ENCODE results near the gene DNAJC11.

DNA sequence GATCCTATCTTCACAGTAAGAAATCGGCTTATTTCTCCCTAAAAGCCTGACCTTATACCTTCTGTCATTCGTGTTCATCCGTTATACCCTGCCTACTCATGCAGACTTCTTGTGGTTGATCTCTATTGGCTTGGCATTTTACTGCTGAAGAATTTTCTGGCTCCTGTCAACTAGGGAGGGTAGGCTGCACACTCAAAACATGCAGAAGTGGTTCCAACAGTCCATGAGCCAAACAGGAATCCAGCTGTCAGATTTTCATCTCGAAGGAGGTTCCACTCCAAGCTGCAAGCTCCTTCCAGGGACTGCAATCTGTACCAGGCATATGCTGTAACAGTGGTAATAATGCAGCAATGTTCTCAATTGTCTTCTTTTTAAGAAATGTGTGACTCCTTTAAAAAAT, 10.1 kb downstream of the DNAJC11 start:
- TF ChIP-seq, protein P1, sequence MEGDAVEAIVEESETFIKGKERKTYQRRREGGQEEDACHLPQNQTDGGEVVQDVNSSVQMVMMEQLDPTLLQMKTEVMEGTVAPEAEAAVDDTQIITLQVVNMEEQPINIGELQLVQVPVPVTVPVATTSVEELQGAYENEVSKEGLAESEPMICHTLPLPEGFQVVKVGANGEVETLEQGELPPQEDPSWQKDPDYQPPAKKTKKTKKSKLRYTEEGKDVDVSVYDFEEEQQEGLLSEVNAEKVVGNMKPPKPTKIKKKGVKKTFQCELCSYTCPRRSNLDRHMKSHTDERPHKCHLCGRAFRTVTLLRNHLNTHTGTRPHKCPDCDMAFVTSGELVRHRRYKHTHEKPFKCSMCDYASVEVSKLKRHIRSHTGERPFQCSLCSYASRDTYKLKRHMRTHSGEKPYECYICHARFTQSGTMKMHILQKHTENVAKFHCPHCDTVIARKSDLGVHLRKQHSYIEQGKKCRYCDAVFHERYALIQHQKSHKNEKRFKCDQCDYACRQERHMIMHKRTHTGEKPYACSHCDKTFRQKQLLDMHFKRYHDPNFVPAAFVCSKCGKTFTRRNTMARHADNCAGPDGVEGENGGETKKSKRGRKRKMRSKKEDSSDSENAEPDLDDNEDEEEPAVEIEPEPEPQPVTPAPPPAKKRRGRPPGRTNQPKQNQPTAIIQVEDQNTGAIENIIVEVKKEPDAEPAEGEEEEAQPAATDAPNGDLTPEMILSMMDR (conservative IDR thresholded peaks at IDR 0.05; ENCODE audit: low read depth, low read length) = no peak
- TF ChIP-seq EZH2 (IDR thresholded peaks at IDR 0.05; ENCODE audit: borderline replicate concordance, low read depth, low read length, poor library complexity, severe bottlenecking) = no peak

All from A673 (cell line).